Astrocyte of the spinal cord (primary cell): ENCODE measurements around the gene LEMD2.

Source experiments
- DNase-seq: peaks from one replicate; pipeline ENCODE4 v3.0.0; 2011; ENCODE audit warnings: low read depth, low spot score
- H3K4me3 ChIP-seq: 2 replicates; pipeline ENCODE4 v1.5.1; 2011; ENCODE audit warnings: low read depth, mild to moderate bottlenecking, low read length, moderate library complexity
- CTCF ChIP-seq: IDR thresholded peaks from 2 replicates; pipeline ENCODE4 v1.5.1; 2012; ENCODE audit warnings: low read depth, mild to moderate bottlenecking, low read length, inconsistent platforms
- in situ Hi-C: cut with HindIII; loops from 2 replicates; pipeline ENCODE4 v1.10.0; 2017; ENCODE audit warnings: low sequenced_read_pairs

LEMD2 gene

GRCh38 chr6:33781131-33781975 lies 7.6 kb downstream of the LEMD2 start:
- no peak overlapping the region for H3K4me3 ChIP-seq
- in situ Hi-C loops = no loop called here
- DNase-seq = peak; percentile 79
- TF ChIP-seq CTCF = no peak

- DNase-seq = no peak
- no peak for TF ChIP-seq CTCF
- in situ Hi-C loops = no loop called here
Observed at GRCh38 chr6:33779895-33780294, 9.0 kb downstream of the LEMD2 start.

GRCh38 chr6:33779290-33779689 lies 9.6 kb downstream of the LEMD2 start:
- no peak overlapping the region for H3K4me3 ChIP-seq
- no peak for DNase-seq
- peak; percentile 23 for TF ChIP-seq CTCF
- in situ Hi-C loops = no loop called here

More at GRCh38 chr6:33779895-33780294, 9.0 kb downstream of the LEMD2 start:
- no peak overlapping the region for H3K4me3 ChIP-seq

GRCh38 chr6:33778444-33779121 lies 10.3 kb downstream of the LEMD2 start:
- no peak for TF ChIP-seq CTCF
- no peak for DNase-seq
- H3K4me3 ChIP-seq = no peak overlapping the region
- in situ Hi-C loops = no loop called here

GRCh38 chr6:33777398-33778388 lies 11.2 kb downstream of the LEMD2 start:
- in situ Hi-C loops = no loop called here
- DNase-seq = no peak
- no peak overlapping the region for H3K4me3 ChIP-seq
- TF ChIP-seq CTCF = no peak

- in situ Hi-C loops = no loop called here
- DNase-seq = no peak
- no peak overlapping the region for H3K4me3 ChIP-seq
- no peak for TF ChIP-seq CTCF
Observed at GRCh38 chr6:33776764-33777163, 12.2 kb downstream of the LEMD2 start.
